ENCODE results near the gene FCMR. TPM values are rescaled to one million over a fixed set of nuclear protein-coding genes. Genes with fewer than 3 reads are reported as not detected.

The FCMR gene
- total and polyA plus RNA-seq, 9 of the 15 experiments (the other 6 are each of a cell fraction or from before 2014, with no cell fraction given), result 0.11 to 0.82 (median 0.20) TPM; not detected in 5

GRCh38 chr1:206960676-206961386 is 39.1 kb upstream of the FCMR start (continued):
- no peak for TF ChIP-seq ELF4 (CRISPR knock-in tag; IDR thresholded peaks at IDR 0.05)
- TF ChIP-seq RFX7 (CRISPR knock-in tag; IDR thresholded peaks at IDR 0.05), result no peak
- no peak for TF ChIP-seq STAG1 (CRISPR knock-in tag; IDR thresholded peaks at IDR 0.05; ENCODE audit: borderline replicate concordance)
- no peak for TF ChIP-seq CC2D1A (IDR thresholded peaks at IDR 0.05)
- no peak for TF ChIP-seq ZNF586 (CRISPR knock-in tag; conservative IDR thresholded peaks at IDR 0.05)
- TF ChIP-seq, protein P1, sequence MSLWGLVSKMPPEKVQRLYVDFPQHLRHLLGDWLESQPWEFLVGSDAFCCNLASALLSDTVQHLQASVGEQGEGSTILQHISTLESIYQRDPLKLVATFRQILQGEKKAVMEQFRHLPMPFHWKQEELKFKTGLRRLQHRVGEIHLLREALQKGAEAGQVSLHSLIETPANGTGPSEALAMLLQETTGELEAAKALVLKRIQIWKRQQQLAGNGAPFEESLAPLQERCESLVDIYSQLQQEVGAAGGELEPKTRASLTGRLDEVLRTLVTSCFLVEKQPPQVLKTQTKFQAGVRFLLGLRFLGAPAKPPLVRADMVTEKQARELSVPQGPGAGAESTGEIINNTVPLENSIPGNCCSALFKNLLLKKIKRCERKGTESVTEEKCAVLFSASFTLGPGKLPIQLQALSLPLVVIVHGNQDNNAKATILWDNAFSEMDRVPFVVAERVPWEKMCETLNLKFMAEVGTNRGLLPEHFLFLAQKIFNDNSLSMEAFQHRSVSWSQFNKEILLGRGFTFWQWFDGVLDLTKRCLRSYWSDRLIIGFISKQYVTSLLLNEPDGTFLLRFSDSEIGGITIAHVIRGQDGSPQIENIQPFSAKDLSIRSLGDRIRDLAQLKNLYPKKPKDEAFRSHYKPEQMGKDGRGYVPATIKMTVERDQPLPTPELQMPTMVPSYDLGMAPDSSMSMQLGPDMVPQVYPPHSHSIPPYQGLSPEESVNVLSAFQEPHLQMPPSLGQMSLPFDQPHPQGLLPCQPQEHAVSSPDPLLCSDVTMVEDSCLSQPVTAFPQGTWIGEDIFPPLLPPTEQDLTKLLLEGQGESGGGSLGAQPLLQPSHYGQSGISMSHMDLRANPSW (CRISPR knock-in tag; IDR thresholded peaks at IDR 0.05), result no peak; the same call in 1 of the 2 replicates
- no peak for TF ChIP-seq ZFP1 (CRISPR knock-in tag; IDR thresholded peaks at IDR 0.05)
- TF ChIP-seq ZC3H11A (IDR thresholded peaks at IDR 0.05; ENCODE audit: low read depth, low read length), result no peak
- TF ChIP-seq HES1 (IDR thresholded peaks at IDR 0.05; ENCODE audit: low read depth), result no peak
- TF ChIP-seq FOSL1 (tag; conservative IDR thresholded peaks at IDR 0.05), result no peak
- TF ChIP-seq, protein P2, sequence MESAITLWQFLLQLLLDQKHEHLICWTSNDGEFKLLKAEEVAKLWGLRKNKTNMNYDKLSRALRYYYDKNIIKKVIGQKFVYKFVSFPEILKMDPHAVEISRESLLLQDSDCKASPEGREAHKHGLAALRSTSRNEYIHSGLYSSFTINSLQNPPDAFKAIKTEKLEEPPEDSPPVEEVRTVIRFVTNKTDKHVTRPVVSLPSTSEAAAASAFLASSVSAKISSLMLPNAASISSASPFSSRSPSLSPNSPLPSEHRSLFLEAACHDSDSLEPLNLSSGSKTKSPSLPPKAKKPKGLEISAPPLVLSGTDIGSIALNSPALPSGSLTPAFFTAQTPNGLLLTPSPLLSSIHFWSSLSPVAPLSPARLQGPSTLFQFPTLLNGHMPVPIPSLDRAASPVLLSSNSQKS (CRISPR knock-in tag; IDR thresholded peaks at IDR 0.05), result no peak
- no peak for TF ChIP-seq TRIM28 (IDR thresholded peaks at IDR 0.05)
- TF ChIP-seq TBP (optimal IDR thresholded peaks at IDR 0.05; ENCODE audit: low read depth, low read length), result no peak
- TF ChIP-seq MTA1 (IDR thresholded peaks at IDR 0.05; ENCODE audit: borderline replicate concordance), result no peak
- no peak for TF ChIP-seq CBFB (CRISPR knock-in tag; IDR thresholded peaks at IDR 0.05)
- no peak for TF ChIP-seq XRCC5 (IDR thresholded peaks at IDR 0.05; ENCODE audit: low read depth, low read length)
- TF ChIP-seq, protein P3, sequence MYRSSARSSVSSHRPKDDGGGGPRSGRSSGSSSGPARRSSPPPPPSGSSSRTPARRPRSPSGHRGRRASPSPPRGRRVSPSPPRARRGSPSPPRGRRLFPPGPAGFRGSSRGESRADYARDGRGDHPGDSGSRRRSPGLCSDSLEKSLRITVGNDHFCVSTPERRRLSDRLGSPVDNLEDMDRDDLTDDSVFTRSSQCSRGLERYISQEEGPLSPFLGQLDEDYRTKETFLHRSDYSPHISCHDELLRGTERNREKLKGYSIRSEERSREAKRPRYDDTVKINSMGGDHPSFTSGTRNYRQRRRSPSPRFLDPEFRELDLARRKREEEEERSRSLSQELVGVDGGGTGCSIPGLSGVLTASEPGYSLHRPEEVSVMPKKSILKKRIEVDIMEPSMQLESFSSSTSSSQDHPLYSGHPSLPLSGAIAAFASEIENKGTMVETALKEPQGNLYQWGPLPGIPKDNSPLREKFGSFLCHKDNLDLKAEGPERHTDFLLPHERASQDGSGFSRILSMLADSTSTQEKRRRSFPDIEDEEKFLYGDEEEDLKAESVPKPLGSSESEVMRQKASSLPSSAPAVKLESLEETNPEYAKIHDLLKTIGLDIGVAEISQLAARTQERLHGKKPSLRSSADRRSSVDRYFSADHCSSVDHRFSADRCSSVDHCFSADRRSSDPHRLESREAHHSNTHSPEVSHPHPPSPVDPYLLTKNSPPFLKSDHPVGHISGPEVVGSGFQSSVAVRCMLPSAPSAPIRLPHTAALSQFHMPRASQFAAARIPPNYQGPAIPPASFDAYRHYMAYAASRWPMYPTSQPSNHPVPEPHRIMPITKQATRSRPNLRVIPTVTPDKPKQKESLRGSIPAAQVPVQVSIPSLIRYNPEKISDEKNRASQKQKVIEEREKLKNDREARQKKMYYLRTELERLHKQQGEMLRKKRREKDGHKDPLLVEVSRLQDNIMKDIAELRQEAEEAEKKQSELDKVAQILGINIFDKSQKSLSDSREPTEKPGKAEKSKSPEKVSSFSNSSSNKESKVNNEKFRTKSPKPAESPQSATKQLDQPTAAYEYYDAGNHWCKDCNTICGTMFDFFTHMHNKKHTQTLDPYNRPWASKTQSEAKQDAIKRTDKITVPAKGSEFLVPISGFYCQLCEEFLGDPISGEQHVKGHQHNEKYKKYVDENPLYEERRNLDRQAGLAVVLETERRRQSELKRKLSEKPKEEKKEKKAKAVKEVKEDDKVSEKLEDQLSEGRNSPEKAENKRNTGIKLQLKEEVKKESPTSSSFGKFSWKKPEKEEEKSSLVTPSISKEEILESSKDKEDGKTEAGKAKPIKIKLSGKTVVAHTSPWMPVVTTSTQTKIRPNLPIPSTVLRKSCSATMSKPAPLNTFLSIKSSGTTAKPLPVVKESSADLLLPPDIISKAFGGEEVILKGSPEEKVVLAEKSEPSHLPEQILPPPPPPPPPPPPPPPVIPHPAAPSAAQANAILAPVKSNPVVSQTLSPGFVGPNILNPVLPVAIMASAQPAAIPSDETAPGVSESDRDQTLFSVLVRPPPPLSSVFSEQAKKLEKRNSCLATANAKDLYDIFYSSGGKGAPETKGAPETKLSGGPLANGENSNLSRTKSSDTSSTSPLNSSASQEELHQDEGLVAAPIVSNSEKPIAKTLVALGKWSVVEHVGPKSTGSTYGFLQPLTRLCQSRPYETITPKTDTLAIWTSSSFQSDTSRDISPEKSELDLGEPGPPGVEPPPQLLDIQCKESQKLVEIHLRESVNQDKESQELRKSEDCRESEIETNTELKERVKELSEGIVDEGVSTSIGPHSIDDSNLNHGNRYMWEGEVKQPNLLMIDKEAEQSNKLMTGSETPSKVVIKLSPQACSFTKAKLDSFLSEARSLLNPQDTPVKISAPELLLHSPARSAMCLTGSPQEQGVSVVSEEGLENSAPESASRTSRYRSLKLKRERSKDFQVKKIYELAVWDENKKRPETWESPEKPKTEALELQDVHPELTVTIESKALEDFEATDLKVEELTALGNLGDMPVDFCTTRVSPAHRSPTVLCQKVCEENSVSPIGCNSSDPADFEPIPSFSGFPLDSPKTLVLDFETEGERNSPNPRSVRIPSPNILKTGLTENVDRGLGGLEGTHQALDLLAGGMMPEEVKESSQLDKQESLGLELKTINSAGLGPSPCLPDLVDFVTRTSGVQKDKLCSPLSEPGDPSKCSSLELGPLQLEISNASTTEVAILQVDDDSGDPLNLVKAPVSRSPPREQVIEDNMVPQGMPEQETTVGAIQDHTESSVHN (IDR thresholded peaks at IDR 0.05; ENCODE audit: borderline replicate concordance in 1 of 2, low read depth in 1 of 2), result no peak

Measured in K562 (cell line).